ENCODE measurements around the gene GOLGA8B.
"Not testable (repeated sequence)": the region's sequence is repeated elsewhere in the genome, so short reads cannot be mapped to it uniquely, and the experiment has no call there.

The GOLGA8B gene, protein sequence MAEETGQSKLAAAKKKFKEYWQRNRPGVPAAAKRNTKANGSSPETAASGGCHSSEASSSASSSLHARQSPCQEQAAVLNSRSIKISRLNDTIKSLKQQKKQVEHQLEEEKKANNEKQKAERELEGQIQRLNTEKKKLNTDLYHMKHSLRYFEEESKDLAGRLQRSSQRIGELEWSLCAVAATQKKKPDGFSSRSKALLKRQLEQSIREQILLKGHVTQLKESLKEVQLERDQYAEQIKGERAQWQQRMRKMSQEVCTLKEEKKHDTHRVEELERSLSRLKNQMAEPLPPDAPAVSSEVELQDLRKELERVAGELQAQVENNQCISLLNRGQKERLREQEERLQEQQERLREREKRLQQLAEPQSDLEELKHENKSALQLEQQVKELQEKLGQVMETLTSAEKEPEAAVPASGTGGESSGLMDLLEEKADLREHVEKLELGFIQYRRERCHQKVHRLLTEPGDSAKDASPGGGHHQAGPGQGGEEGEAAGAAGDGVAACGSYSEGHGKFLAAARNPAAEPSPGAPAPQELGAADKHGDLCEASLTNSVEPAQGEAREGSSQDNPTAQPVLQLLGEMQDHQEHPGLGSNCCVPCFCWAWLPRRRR

GRCh38 chr15:34583399-34584329, at the start of gene GOLGA8B:
Gene GOLGA8B, minus strand, starts transcription at chr15:34583651. Its CDS starts 47,739 bp downstream, at chr15:34535912.
- DNase-seq, result peak; percentile 34

- DNase-seq, result not testable (repeated sequence)
These were observed 49.7 kb upstream of the GOLGA8B start for GRCh38 chr15:34633165-34633564.

GRCh38 chr15:34628577-34629152, 45.2 kb upstream of the GOLGA8B start:
- DNase-seq, result no peak

DNA sequence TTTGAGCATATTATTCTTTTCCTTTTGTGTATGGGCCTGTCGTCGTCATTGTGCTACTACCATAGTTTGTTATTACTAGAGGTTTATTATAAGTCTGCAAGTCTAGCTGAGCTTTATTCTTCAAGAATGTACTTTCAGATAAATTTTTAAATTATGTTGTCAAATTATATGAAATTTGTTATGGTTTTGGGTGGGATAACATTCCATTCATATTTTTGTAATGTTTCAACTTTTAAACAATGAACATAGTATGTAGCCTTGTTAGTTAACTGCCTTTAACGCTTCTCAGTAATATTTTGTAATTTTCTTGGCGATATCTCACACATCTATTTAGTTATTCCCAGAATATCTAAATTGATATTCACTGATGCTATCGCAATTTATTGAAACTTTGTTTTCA, 41.6 kb upstream of the GOLGA8B start:
- no peak for DNase-seq

GRCh38 chr15:34621675-34622074, 38.2 kb upstream of the GOLGA8B start:
- no peak for DNase-seq

- no peak for DNase-seq
These were observed 37.4 kb upstream of the GOLGA8B start for GRCh38 chr15:34620814-34621213.

DNA sequence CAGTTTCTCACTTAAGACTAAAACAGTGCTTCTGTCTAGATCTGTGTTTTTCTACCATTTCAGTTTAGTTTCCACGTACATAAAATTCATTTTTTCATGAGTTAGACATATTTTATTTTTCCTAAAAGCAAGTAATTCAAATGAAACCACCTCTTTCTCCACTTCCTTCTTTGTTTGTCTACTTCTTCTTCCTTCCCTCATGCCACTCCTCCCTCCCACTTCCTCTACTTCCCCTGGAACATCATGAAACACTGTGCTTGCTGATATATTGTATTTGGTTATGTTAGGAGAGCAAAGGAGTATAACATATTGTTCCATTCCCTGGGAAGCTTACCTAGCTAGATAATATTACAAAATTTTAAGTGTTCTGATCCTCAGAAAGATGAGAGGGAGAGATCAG, 36.7 kb upstream of the GOLGA8B start:
- no peak for DNase-seq

DNA sequence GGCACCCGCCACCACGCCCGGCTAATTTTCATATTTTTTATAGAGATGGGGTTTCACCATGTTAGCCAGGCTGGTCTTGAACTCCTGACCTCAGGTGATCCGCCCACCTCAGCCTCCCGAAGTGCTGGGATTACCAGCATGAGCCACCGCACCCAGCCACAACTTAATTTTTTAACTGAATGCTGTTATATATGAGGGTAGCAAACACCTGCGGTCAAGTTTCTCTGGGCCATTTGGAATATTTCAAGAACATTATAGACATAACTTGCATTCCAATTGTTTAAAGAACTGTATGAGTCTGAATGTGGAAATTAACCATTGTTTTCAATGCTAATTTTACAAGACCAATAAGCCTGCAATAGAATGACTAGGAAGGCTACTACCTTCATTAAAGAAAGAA, 35.7 kb upstream of the GOLGA8B start:
- DNase-seq, result no peak

DNA sequence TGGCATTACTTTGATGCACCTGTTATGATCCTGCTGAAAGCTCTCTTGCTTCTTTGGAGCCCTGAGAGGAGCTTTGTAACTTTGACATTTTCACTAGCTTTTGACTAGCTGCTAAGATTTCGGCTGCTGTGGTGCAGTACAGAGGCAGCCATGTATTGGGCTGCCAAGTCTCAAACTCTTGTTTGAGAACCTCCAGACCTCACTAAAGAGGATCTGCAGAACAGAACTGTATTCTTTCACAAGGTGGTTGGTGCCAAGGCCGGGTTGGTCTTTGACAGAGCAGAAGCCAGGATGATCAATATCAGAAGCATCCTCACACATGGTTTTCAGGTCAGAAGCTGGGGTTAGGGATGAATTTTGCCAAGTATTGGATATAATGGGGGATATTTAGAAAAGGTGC, 34.6 kb upstream of the GOLGA8B start:
- no peak for DNase-seq

DNA sequence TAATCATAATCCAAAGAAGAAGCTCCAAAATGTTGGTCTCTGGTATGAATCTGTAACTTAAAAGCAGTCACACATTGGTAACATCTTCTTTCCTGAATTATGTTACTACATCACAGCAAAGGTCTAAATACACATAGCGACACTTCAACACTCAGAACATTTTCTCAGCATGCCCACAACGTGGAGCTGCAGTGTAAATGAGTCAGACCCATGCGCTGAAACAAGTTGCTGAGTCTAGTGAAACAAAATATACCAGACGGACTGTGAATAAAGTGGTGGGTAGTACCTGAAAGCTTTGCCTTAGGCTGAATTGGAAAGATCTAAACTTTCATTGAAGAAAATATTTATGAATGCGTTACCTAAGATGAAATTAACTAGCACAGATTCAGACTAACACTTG, 33.2 kb upstream of the GOLGA8B start:
- no peak for DNase-seq

DNA sequence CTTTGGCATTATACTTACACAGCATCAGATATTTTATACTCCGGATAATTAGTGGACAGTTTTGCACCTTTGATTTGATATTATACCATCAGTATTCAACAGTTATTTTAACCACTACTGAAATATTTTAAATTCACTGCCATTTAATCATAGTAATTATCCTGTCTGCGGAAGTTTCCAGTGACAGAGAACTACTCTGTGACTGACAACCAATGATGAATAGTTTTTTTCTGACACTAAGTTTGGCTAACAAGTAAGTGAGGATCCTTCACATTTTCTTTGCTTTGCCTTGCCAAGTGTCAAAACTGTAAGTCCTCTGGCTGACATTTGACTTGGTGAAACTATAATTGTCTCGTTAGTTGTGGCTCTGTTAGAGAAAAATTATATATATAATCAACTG, 30.5 kb upstream of the GOLGA8B start:
- no peak for DNase-seq

DNA sequence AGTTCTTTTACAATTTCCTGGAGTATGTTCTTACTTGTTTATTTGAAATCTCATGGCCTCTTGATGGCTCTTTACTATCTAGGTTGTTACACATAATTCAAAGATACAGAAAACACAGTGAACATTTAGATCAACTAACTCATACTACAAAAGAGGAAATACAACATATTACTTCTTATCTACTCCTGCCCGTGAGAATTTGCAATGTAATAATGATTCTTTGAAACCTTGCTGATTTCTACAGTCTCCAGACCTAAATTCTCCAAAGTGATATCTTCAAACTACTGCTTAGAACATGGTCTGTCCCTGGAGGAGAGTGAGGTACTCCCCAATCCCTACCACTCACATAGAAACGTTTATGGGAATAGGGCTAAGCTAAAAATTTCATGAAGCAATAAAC, 29.9 kb upstream of the GOLGA8B start:
- no peak for DNase-seq

- no peak for DNase-seq
These were observed 26.9 kb upstream of the GOLGA8B start for GRCh38 chr15:34610354-34610753.

- DNase-seq, result no peak
These were observed 25.9 kb upstream of the GOLGA8B start for GRCh38 chr15:34609102-34610057.

DNA sequence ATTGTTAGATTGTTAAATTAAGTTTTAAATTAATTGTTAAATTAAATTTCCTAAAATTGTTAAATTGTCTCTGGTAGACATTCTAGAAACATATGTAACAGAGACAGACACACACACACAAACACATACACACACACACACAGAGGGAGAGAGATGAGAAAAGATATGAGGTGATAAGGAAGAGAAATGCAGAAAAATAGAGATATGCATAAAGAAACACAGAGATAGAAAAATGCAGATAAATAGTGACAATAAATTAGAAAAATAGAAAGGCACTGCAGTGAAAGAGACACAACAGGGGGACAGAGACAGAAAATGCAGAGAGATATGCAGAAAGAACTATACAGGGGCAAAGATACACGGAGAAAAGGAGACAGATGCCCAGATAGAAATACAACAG, 25.1 kb upstream of the GOLGA8B start:
- DNase-seq, result no peak

DNA sequence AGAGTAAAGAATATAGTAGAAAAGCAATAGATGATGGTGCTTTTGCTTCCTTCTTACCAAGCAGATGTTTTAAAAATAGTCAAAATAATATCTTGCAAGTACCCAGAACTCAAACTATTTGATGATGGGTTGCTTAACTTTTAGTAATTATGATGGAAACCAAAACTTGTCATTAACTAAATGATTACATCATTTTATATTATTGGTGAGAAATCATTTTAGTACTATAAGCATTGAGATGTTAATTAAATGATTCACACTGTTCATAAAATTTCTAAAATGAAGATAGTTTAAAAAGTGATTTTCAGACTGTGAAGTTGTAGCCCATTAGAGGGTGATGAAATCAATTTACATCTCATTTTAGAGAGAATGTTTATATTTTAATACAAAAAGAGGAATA, 24.4 kb upstream of the GOLGA8B start:
- DNase-seq, result no peak

DNA sequence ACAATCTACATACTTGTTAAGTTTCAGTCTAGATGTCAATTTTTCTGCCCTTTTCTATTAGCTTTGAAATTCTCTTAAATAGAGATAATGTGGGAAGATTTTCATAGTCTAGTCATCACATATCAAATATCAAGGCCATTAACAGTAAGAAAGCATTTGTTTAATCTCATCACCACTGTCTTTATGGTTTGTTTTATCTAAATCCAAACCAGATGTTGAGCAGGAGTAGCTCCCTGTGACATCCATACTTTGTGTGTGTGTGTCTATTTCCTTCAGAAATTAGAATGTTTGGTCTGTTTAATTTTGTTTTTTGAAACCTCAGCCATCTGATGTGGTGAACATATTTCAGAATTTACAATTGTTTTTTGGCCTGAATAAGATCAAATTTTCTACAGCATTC, 23.1 kb upstream of the GOLGA8B start:
- no peak for DNase-seq

GRCh38 chr15:34606131-34606530, 22.7 kb upstream of the GOLGA8B start:
- DNase-seq, result no peak

DNA sequence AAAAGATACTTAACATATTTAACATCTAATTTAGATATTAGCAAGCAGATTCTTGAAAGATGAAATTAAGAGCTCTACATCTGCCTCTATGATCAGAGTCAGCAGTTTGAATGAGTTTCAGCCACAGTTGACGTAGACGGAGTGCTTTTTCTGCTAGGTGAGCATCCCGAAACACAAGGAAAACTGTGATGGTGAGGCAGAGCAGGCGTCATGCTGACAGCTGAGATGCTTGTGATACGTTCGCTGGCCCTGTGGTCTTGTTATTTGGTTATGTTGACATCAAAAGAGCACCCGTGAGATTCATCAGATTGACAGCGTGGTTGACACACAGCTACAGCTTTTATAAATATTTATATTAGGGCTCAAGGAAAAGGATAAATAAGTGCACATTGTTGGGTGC, 19.6 kb upstream of the GOLGA8B start:
- DNase-seq, result no peak

GRCh38 chr15:34600923-34601322, 17.5 kb upstream of the GOLGA8B start:
- DNase-seq, result no peak

DNA sequence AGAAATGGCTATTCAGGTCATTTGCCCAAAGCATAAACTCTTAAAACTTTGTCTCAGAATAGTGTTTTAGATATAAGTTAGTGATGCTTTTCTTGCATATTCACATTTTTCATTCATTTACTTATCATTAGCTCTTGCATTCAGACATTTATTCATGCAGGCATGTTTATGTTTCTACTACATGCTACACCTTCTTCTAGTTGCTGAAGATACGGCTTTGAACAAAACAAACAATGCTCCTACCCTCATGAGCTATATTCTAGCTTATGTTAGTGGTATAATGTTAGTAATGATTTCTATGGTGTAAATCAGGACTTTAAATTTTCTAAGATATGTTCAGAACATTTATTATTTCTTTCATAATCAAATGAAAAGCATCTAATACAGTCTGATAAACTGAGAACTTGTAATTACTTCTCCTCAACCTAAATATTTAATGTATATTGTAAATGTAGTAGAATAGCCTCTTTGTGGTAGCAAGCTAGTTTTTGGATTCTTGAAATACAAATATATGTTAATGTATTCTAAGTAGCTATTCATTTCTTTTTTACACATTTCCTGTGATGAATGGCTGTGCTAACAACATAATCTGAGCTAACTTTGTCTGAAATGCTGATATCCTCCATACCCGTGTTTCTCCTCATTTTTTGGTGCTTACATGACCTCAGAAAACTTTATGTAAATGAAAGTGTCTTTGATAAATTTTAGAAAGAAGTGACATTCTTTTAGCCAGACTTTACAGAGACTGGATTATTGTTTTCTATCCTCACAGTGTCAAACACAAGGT, 15.5 kb upstream of the GOLGA8B start:
- no peak for DNase-seq

Measured in NCI-H2107 (cell line).